Neural cell (in vitro differentiated cells): ENCODE measurements around the gene MYH6. TPM values are rescaled to one million over a fixed set of nuclear protein-coding genes. Genes with fewer than 3 reads are reported as not detected.

Experiments used
- H2AFZ ChIP-seq: fragments of 200-600, 300-800 bp; sonication (generic), shearing (Covaris generic); 2 replicates; pipeline ENCODE4 v1.6.0; 2014; ENCODE audit warnings: low read depth, mild to moderate bottlenecking, antibody characterized with exemption, low read length, moderate library complexity
- H3F3A ChIP-seq: fragments of 200-600 bp; shearing (Covaris generic); 2 replicates; pipeline ENCODE4 v1.6.1; 2016; ENCODE audit warnings: mild to moderate bottlenecking, moderate library complexity, mixed read lengths, antibody characterized with exemption, low read length; ENCODE audit not compliant: insufficient read depth, poor library complexity, severe bottlenecking
- H3K27ac ChIP-seq: fragments of 200-600, 300-800 bp; sonication (generic), shearing (Covaris generic); 2 replicates; pipeline ENCODE4 v1.5.1; 2014; ENCODE audit warnings: mild to moderate bottlenecking, low read length, moderate library complexity
- H3K27me3 ChIP-seq: fragments of 300-800, 200-600 bp; sonication (generic), shearing (Covaris generic); 2 replicates; pipeline ENCODE4 v1.6.0; 2014; ENCODE audit warnings: mild to moderate bottlenecking, low read depth, low read length, moderate library complexity; ENCODE audit not compliant: insufficient read depth
- H3K36me3 ChIP-seq: fragments of 300-800, 200-600 bp; sonication (generic), shearing (Covaris generic); 2 replicates; pipeline ENCODE4 v1.5.1; 2014; ENCODE audit warnings: mild to moderate bottlenecking, antibody characterized with exemption, low read length, moderate library complexity; ENCODE audit not compliant: insufficient read depth
- H3K4me2 ChIP-seq: fragments of 300-800, 200-600 bp; sonication (generic), shearing (Covaris generic); 2 replicates; pipeline ENCODE4 v1.6.0; 2014; ENCODE audit warnings: mild to moderate bottlenecking, low read length
- H3K4me3 ChIP-seq: fragments of 300-800, 200-600 bp; sonication (generic), shearing (Covaris generic); 2 replicates; pipeline ENCODE4 v1.5.1; 2014; ENCODE audit warnings: mild to moderate bottlenecking, low read length, moderate library complexity
- H3K79me2 ChIP-seq: fragments of 200-600 bp; shearing (Covaris generic); replicated peaks from 2 replicates; pipeline ENCODE4 v1.6.0; 2014; ENCODE audit warnings: mild to moderate bottlenecking, low read length, moderate library complexity; ENCODE audit not compliant: insufficient read depth
- H3K9ac ChIP-seq: fragments of 300-800, 200-600 bp; sonication (generic), shearing (Covaris generic); 2 replicates; pipeline ENCODE4 v1.6.1; 2016; ENCODE audit warnings: mild to moderate bottlenecking, low read length, mixed read lengths
- H3K9me2 ChIP-seq: fragments of 200-600 bp; shearing (Covaris generic); 2 replicates; pipeline ENCODE4 v1.6.1; 2016; ENCODE audit warnings: mild to moderate bottlenecking, low read length, mixed read lengths; ENCODE audit not compliant: insufficient read depth
- H3K9me3 ChIP-seq: fragments of 200-600, 300-800 bp; sonication (generic), shearing (Covaris generic); 2 replicates; pipeline ENCODE4 v1.6.1; 2016; ENCODE audit warnings: mild to moderate bottlenecking, mixed run types, low read length, moderate library complexity, mixed read lengths
- H4K20me1 ChIP-seq: fragments of 200-600 bp; shearing (Covaris generic); 2 replicates; pipeline ENCODE4 v1.6.1; 2016; ENCODE audit warnings: mild to moderate bottlenecking, mixed run types; ENCODE audit not compliant: insufficient read depth
- EP300 ChIP-seq: fragments of 450-650 bp; conservative IDR thresholded peaks from 2 replicates; pipeline ENCODE4 v1.6.1; 2014; ENCODE audit warnings: antibody characterized with exemption, mild to moderate bottlenecking, moderate library complexity; ENCODE audit not compliant: poor library complexity, severe bottlenecking
- EZH2 ChIP-seq: fragments of 200-600, 300-800 bp; shearing (Covaris generic), sonication (generic); IDR thresholded peaks from 2 replicates; pipeline ENCODE4 v1.6.1; 2014; ENCODE audit warnings: antibody characterized with exemption, low read length, borderline replicate concordance, mild to moderate bottlenecking; ENCODE audit not compliant: insufficient read depth, poor library complexity, severe bottlenecking
- MXI1 ChIP-seq: fragments of 450-650 bp; conservative IDR thresholded peaks from 2 replicates; pipeline ENCODE4 v1.6.1; 2014; ENCODE audit warnings: antibody characterized with exemption, mild to moderate bottlenecking; ENCODE audit not compliant: poor library complexity, severe bottlenecking
- POLR2AphosphoS5 ChIP-seq: IDR thresholded peaks from 2 replicates; pipeline ENCODE4 v1.6.1; 2012
- RAD21 ChIP-seq: fragments of 450-650 bp; conservative IDR thresholded peaks from 2 replicates; pipeline ENCODE4 v1.6.1; 2014; ENCODE audit warnings: antibody characterized with exemption, mild to moderate bottlenecking, moderate library complexity
- TAF1 ChIP-seq: IDR thresholded peaks from 2 replicates; pipeline ENCODE4 v1.6.1; 2012; ENCODE audit warnings: low read depth
- polyA plus RNA-seq: library from polyadenylated mRNA; depleted of rRNA; stranded (reverse); fragments of >200 nt; gene quantifications from 2 replicates; pipeline ENCODE4 v1.2.3, GENCODE V29; 2014
- TF ChIP-seq, protein P1 (sequence below): IDR thresholded peaks from 2 replicates; pipeline ENCODE4 v1.6.1; 2012; ENCODE audit warnings: borderline replicate concordance

The MYH6 gene
- polyA plus RNA-seq, 1 donor from 2014 or later: not detected

GRCh38 chr14:23382276-23382675, 25.8 kb downstream of the MYH6 start:
- no peak overlapping the region for H3K4me2 ChIP-seq
- no peaks in the 10 kb centered on the region for H3K9me3 ChIP-seq
- no peak overlapping the region for H3K9ac ChIP-seq
- no peaks in the 10 kb centered on the region for H3K27me3 ChIP-seq
- H2AFZ ChIP-seq: no peak overlapping the region
- H3K79me2 ChIP-seq: no peaks in the 10 kb centered on the region
- TF ChIP-seq MXI1: no peak
- no peaks in the 10 kb centered on the region for H4K20me1 ChIP-seq
- H3K4me3 ChIP-seq: no peak overlapping the region
- no peaks in the 10 kb centered on the region for H3K36me3 ChIP-seq
- no peaks in the 10 kb centered on the region for H3K9me2 ChIP-seq
- no peaks in the 10 kb centered on the region for H3F3A ChIP-seq
- H3K27ac ChIP-seq: no peak overlapping the region

DNA sequence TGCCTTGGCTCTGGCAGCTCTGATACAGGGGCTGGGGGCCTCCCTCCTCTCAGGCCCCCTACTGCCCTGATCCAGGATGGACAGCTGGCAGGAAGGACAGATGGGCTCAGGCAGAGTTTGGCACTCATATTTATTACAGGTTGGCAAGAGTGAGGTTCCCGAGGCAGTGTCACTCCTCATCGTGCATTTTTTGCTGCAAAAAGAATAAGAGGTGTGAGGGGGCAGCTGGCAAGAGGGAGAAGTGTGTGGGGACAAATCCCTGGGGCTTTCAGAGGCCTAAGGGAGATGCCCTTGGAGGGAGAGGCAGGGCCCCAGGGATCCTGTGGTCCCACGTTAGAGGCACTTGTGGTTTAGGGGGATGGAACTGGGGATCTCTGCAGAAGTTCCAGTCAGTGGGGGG, 26.2 kb downstream of the MYH6 start:
- no peaks in the 10 kb centered on the region for H3F3A ChIP-seq
- H3K9me2 ChIP-seq: no peaks in the 10 kb centered on the region
- no peak overlapping the region for H2AFZ ChIP-seq
- H3K36me3 ChIP-seq: no peaks in the 10 kb centered on the region
- no peaks in the 10 kb centered on the region for H3K9me3 ChIP-seq
- TF ChIP-seq, protein P1, sequence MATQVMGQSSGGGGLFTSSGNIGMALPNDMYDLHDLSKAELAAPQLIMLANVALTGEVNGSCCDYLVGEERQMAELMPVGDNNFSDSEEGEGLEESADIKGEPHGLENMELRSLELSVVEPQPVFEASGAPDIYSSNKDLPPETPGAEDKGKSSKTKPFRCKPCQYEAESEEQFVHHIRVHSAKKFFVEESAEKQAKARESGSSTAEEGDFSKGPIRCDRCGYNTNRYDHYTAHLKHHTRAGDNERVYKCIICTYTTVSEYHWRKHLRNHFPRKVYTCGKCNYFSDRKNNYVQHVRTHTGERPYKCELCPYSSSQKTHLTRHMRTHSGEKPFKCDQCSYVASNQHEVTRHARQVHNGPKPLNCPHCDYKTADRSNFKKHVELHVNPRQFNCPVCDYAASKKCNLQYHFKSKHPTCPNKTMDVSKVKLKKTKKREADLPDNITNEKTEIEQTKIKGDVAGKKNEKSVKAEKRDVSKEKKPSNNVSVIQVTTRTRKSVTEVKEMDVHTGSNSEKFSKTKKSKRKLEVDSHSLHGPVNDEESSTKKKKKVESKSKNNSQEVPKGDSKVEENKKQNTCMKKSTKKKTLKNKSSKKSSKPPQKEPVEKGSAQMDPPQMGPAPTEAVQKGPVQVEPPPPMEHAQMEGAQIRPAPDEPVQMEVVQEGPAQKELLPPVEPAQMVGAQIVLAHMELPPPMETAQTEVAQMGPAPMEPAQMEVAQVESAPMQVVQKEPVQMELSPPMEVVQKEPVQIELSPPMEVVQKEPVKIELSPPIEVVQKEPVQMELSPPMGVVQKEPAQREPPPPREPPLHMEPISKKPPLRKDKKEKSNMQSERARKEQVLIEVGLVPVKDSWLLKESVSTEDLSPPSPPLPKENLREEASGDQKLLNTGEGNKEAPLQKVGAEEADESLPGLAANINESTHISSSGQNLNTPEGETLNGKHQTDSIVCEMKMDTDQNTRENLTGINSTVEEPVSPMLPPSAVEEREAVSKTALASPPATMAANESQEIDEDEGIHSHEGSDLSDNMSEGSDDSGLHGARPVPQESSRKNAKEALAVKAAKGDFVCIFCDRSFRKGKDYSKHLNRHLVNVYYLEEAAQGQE: no peak
- TF ChIP-seq TAF1: no peak
- H4K20me1 ChIP-seq: no peaks in the 10 kb centered on the region
- no peaks in the 10 kb centered on the region for H3K27me3 ChIP-seq
- H3K9ac ChIP-seq: no peak overlapping the region
- no peaks in the 10 kb centered on the region for H3K79me2 ChIP-seq
- no peak overlapping the region for H3K4me3 ChIP-seq
- no peak overlapping the region for H3K27ac ChIP-seq
- H3K4me2 ChIP-seq: no peak overlapping the region

DNA sequence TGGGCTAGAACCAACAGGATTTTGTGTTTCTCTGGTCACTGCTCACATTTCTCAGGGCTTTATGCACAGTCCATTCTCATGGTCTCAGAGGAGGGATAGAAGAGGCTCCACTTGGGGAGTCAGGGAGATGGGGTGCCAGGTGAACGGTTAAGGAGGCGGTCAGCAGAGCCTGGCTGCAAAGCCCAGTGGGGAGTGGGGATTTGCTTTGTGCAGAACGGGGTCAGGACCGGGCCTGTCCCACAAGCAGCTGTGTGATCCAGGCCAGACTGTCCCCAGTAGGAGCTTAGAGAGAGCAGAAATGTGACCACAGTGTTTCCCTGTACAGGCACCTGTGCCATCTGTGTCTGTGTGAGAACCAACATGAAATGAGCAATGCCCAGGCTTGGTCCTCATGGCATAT, 27.1 kb downstream of the MYH6 start:
- H3K27me3 ChIP-seq: no peaks in the 10 kb centered on the region
- no peak overlapping the region for H2AFZ ChIP-seq
- H3K79me2 ChIP-seq: no peaks in the 10 kb centered on the region
- H3K27ac ChIP-seq: no peak overlapping the region
- H3F3A ChIP-seq: no peaks in the 10 kb centered on the region
- H3K9ac ChIP-seq: no peak overlapping the region
- no peaks in the 10 kb centered on the region for H3K9me2 ChIP-seq
- no peaks in the 10 kb centered on the region for H3K9me3 ChIP-seq
- no peaks in the 10 kb centered on the region for H4K20me1 ChIP-seq
- TF ChIP-seq POLR2AphosphoS5: no peak
- TF ChIP-seq EZH2: no peak
- TF ChIP-seq MXI1: no peak
- TF ChIP-seq EP300: no peak
- no peak for TF ChIP-seq TAF1
- TF ChIP-seq RAD21: no peak
- TF ChIP-seq, protein P1: no peak
- no peak overlapping the region for H3K4me2 ChIP-seq
- no peak overlapping the region for H3K4me3 ChIP-seq
- no peaks in the 10 kb centered on the region for H3K36me3 ChIP-seq
